ENCODE results near the gene NPC1. TPM values are rescaled to one million over a fixed set of nuclear protein-coding genes. Genes with fewer than 3 reads are reported as not detected.

NPC1 gene
- polyA plus RNA-seq, 3 donors: 7.5 to 17.9 (median 17.7) TPM

DNA sequence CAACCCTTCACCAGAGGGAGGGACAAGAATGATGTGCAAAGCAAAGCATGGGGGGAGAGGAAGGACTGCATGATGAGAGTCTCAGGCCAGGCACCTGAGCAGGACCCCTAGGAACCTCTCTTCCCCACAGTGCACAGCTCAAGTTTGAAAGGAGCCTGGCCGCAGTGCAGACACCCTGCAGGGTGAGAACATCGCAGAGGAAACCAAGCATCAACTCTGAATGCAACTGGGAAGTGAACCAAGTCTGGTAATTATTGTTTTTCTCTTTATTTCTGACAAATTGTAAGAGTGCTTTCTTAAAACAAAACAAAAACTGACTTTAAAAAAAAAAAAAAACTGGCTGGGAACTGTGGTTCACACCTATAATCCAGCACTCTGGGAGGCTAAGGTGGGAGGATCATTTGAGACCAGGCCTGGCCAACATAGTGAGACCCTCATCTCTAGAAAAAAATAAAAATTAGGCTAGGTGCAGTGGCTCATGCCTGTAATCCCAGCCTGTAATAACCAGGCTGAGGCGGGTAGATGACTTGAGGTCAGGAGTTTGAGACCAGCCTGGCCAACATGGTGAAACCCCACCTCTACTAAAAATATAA is 15.3 kb downstream of the NPC1 start:
- peaks cover 21% of the 10 kb centered on the region for H4K20me1 ChIP-seq (ENCODE audit: insufficient read depth, low read length)
- peaks cover 60 to 81% of the 10 kb centered on the region in 2 donors for H3K36me3 ChIP-seq (replicated peaks in 1 of 2; ENCODE audit: control insufficient read depth in 1 of 2, insufficient read depth in 2 of 2, low read length in 2 of 2)
- H3K79me2 ChIP-seq (ENCODE audit: insufficient read depth, low read length): peaks cover 17% of the 10 kb centered on the region
- TF ChIP-seq, protein P1, sequence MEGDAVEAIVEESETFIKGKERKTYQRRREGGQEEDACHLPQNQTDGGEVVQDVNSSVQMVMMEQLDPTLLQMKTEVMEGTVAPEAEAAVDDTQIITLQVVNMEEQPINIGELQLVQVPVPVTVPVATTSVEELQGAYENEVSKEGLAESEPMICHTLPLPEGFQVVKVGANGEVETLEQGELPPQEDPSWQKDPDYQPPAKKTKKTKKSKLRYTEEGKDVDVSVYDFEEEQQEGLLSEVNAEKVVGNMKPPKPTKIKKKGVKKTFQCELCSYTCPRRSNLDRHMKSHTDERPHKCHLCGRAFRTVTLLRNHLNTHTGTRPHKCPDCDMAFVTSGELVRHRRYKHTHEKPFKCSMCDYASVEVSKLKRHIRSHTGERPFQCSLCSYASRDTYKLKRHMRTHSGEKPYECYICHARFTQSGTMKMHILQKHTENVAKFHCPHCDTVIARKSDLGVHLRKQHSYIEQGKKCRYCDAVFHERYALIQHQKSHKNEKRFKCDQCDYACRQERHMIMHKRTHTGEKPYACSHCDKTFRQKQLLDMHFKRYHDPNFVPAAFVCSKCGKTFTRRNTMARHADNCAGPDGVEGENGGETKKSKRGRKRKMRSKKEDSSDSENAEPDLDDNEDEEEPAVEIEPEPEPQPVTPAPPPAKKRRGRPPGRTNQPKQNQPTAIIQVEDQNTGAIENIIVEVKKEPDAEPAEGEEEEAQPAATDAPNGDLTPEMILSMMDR (IDR thresholded peaks at IDR 0.05): no peak
- H3K9ac ChIP-seq (ENCODE audit: insufficient read depth, low read length, poor library complexity, severe bottlenecking): no peak overlapping the region
- no CpG with 5 or more reads among the region's 3 CpGs for WGBS (ENCODE audit: insufficient coverage)
- peaks cover 21 to 26% of the 10 kb centered on the region in 2 donors for H3K4me1 ChIP-seq (ENCODE audit: control insufficient read depth in 1 of 2, insufficient read depth in 2 of 2, low read length in 2 of 2)
- no peak overlapping the region for H3K4me2 ChIP-seq (replicated peaks; ENCODE audit: extremely low read depth, low read length, poor library complexity, severe bottlenecking)
- no peak for DNase-seq
- H3K27ac ChIP-seq (ENCODE audit: low read depth in 1 of 2, low read length in 2 of 2): no peak overlapping the region
- H2AFZ ChIP-seq (ENCODE audit: insufficient read depth, low read depth, low read length, poor library complexity, severe bottlenecking): no peak overlapping the region
- no peaks in the 10 kb centered on the region for H3K9me3 ChIP-seq (replicated peaks in 1 of 2; ENCODE audit: control insufficient read depth in 1 of 2, insufficient read depth in 1 of 2, low read length in 2 of 2)
- Mint-ChIP-seq H3K9me3 (no peaks in the 10 kb centered on the region), H3K27me3 (ENCODE audit: low read depth in 3 of 3) (peaks cover 0 to 2% (median 0%) of the 10 kb centered on the region in 3 donors), H3K36me3 (peaks cover 60 to 69% of the 10 kb centered on the region in 2 donors), H3K27ac (peak overlapping the region in 1 of 7 donors; percentile 25), H3K4me3 (no peak overlapping the region), H3K4me1 (peaks cover 27% of the 10 kb centered on the region)
- no peak overlapping the region for H3K4me3 ChIP-seq (replicated peaks in 1 of 3; ENCODE audit: low read depth in 2 of 3, low read length in 3 of 3)
- intact Hi-C loops (cut with micrococcal nuclease): loop anchor here in 1 of 2 donors (5.0 kb wide), 1 partner anchor 34 kb away; no protein-coding TSS in a partner anchor
- H3K27me3 ChIP-seq (ENCODE audit: control insufficient read depth in 2 of 2, insufficient read depth in 2 of 2, low read length in 2 of 2): no peaks in the 10 kb centered on the region

- H3K9me3 Mint-ChIP-seq: no peaks in the 10 kb centered on the region
- peaks cover 66 to 88% of the 10 kb centered on the region in 2 donors for H3K36me3 ChIP-seq (replicated peaks in 1 of 2; ENCODE audit: control insufficient read depth in 1 of 2, insufficient read depth in 2 of 2, low read length in 2 of 2)
- no peak overlapping the region for H3K4me3 ChIP-seq (replicated peaks in 1 of 3; ENCODE audit: low read depth in 2 of 3, low read length in 3 of 3)
- H3K27ac Mint-ChIP-seq: peak overlapping the region in 1 of 7 donors; percentile 35
- H3K4me3 Mint-ChIP-seq: no peak overlapping the region
- no peak for DNase-seq
- H3K79me2 ChIP-seq (ENCODE audit: insufficient read depth, low read length): peaks cover 9% of the 10 kb centered on the region
- no peak overlapping the region for H3K27ac ChIP-seq (ENCODE audit: low read depth in 1 of 2, low read length in 2 of 2)
- H3K9me3 ChIP-seq (replicated peaks in 1 of 2; ENCODE audit: control insufficient read depth in 1 of 2, insufficient read depth in 1 of 2, low read length in 2 of 2): no peaks in the 10 kb centered on the region
- H3K27me3 Mint-ChIP-seq (ENCODE audit: low read depth in 3 of 3): no peaks in the 10 kb centered on the region
- H2AFZ ChIP-seq (ENCODE audit: insufficient read depth, low read depth, low read length, poor library complexity, severe bottlenecking): no peak overlapping the region
- no peak overlapping the region for H3K9ac ChIP-seq (ENCODE audit: insufficient read depth, low read length, poor library complexity, severe bottlenecking)
- peaks cover 18% of the 10 kb centered on the region for H4K20me1 ChIP-seq (ENCODE audit: insufficient read depth, low read length)
- H3K27me3 ChIP-seq (ENCODE audit: control insufficient read depth in 2 of 2, insufficient read depth in 2 of 2, low read length in 2 of 2): no peaks in the 10 kb centered on the region
- no peak overlapping the region for H3K4me2 ChIP-seq (replicated peaks; ENCODE audit: extremely low read depth, low read length, poor library complexity, severe bottlenecking)
- TF ChIP-seq, protein P1 (IDR thresholded peaks at IDR 0.05): no peak
- intact Hi-C loops (cut with micrococcal nuclease): loop anchor here in 1 of 2 donors (5.0 kb wide), 1 partner anchor 32 kb away; no protein-coding TSS in a partner anchor
- peaks cover 20% of the 10 kb centered on the region for H3K4me1 Mint-ChIP-seq
- WGBS (ENCODE audit: insufficient coverage): no CpG with 5 or more reads among the region's 5 CpGs
- peaks cover 65 to 79% of the 10 kb centered on the region in 2 donors for H3K36me3 Mint-ChIP-seq
- H3K4me1 ChIP-seq (ENCODE audit: control insufficient read depth in 1 of 2, insufficient read depth in 2 of 2, low read length in 2 of 2): peaks cover 14 to 16% of the 10 kb centered on the region in 2 donors
Observed at GRCh38 chr18:23569299-23570063, 16.8 kb downstream of the NPC1 start.

All from CD14-positive monocyte (primary cell).